Hepatocyte (in vitro differentiated cells): ENCODE results near the gene SCAPER. TPM values are rescaled to one million over a fixed set of nuclear protein-coding genes. Genes with fewer than 3 reads are reported as not detected.
A peak's percentile ranks its signal among the peaks of the same experiment; 100 is the strongest.

Experiments used
- DNase-seq: peaks from one replicate; pipeline ENCODE4 v3.0.0-alpha.2; 2016; ENCODE audit warnings: low spot score
- H2AFZ ChIP-seq: fragments of 200-600 bp; sonication (generic); 2 replicates; pipeline ENCODE4 v1.6.0; 2016; ENCODE audit warnings: antibody characterized with exemption, mild to moderate bottlenecking
- H3K27ac ChIP-seq: fragments of 200-600 bp; sonication (generic); 2 replicates; pipeline ENCODE4 v1.5.1; 2016; ENCODE audit warnings: mild to moderate bottlenecking
- H3K27me3 ChIP-seq: fragments of 200-600 bp; sonication (generic); 2 replicates; pipeline ENCODE4 v1.6.1; 2016
- H3K36me3 ChIP-seq: fragments of 200-600 bp; sonication (generic); replicated peaks from 2 replicates; pipeline ENCODE4 v1.5.1; 2016; ENCODE audit warnings: low read depth; ENCODE audit not compliant: insufficient read depth
- H3K4me1 ChIP-seq: fragments of 200-600 bp; sonication (generic); 2 replicates; pipeline ENCODE4 v1.5.1; 2016; ENCODE audit warnings: mild to moderate bottlenecking, moderate library complexity; ENCODE audit not compliant: insufficient read depth
- H3K4me2 ChIP-seq: fragments of 200-600 bp; sonication (generic); 2 replicates; pipeline ENCODE4 v1.6.0; 2016
- H3K4me3 ChIP-seq: fragments of 200-600 bp; sonication (generic); 2 replicates; pipeline ENCODE4 v1.5.1; 2016; ENCODE audit warnings: mild to moderate bottlenecking
- H3K79me2 ChIP-seq: fragments of 200-600 bp; sonication (generic); 2 replicates; pipeline ENCODE4 v1.6.0; 2017; ENCODE audit warnings: mild to moderate bottlenecking
- H3K9me2 ChIP-seq: fragments of 200-600 bp; sonication (generic); replicated peaks from 2 replicates; pipeline ENCODE4 v1.6.0; 2017; ENCODE audit warnings: mild to moderate bottlenecking; ENCODE audit not compliant: insufficient read depth
- H3K9me3 ChIP-seq: fragments of 200-600 bp; sonication (generic); 2 replicates; pipeline ENCODE4 v1.5.1; 2016; ENCODE audit warnings: low read depth, mild to moderate bottlenecking
- H4K20me1 ChIP-seq: fragments of 200-600 bp; sonication (generic); 2 replicates; pipeline ENCODE4 v1.6.0; 2016; ENCODE audit warnings: mild to moderate bottlenecking; ENCODE audit not compliant: insufficient read depth, poor library complexity, severe bottlenecking
- EZH2 ChIP-seq: fragments of 200-600 bp; sonication (generic); IDR thresholded peaks from 2 replicates; pipeline ENCODE4 v1.6.1; 2016; ENCODE audit warnings: antibody characterized with exemption, mild to moderate bottlenecking, borderline replicate concordance
- EZH2phosphoT487 ChIP-seq: fragments of 200-600 bp; sonication (generic); IDR thresholded peaks from one replicate; pipeline ENCODE4 v1.6.1; 2018; ENCODE audit warnings: antibody characterized with exemption, mild to moderate bottlenecking, low read depth, moderate library complexity; ENCODE audit not compliant: unreplicated experiment, severe bottlenecking
- WGBS: methylation state at CpG from one replicate; pipeline ENCODE4 v1.1.6; 2016; ENCODE audit warnings: low lambda C conversion rate; ENCODE audit errors: missing lambda C conversion rate; 5-methylcytosine and 5-hydroxymethylcytosine counted together
- polyA plus RNA-seq: library from polyadenylated mRNA; unstranded; fragments of >200 nt; fragmentation: Nextera tagmentation; extraction: Ambion mirVana; gene quantifications from 2 replicates; pipeline ENCODE4 v1.2.1, GENCODE V29; 2016
- total RNA-seq: library from RNA; depleted of rRNA; stranded (reverse); fragments of >200 nt; gene quantifications from 2 replicates; pipeline ENCODE4 v1.2.3, GENCODE V29; 2014
- TF ChIP-seq, protein P1 (sequence below): fragments of 200-600 bp; sonication (generic); IDR thresholded peaks from 2 replicates; pipeline ENCODE4 v1.5.1; 2016; ENCODE audit warnings: antibody characterized with exemption, mild to moderate bottlenecking; ENCODE audit not compliant: poor library complexity

The SCAPER gene
- total and polyA plus RNA-seq, 2 experiments from 2014 or later = 20.8 to 27.4 TPM

DNA sequence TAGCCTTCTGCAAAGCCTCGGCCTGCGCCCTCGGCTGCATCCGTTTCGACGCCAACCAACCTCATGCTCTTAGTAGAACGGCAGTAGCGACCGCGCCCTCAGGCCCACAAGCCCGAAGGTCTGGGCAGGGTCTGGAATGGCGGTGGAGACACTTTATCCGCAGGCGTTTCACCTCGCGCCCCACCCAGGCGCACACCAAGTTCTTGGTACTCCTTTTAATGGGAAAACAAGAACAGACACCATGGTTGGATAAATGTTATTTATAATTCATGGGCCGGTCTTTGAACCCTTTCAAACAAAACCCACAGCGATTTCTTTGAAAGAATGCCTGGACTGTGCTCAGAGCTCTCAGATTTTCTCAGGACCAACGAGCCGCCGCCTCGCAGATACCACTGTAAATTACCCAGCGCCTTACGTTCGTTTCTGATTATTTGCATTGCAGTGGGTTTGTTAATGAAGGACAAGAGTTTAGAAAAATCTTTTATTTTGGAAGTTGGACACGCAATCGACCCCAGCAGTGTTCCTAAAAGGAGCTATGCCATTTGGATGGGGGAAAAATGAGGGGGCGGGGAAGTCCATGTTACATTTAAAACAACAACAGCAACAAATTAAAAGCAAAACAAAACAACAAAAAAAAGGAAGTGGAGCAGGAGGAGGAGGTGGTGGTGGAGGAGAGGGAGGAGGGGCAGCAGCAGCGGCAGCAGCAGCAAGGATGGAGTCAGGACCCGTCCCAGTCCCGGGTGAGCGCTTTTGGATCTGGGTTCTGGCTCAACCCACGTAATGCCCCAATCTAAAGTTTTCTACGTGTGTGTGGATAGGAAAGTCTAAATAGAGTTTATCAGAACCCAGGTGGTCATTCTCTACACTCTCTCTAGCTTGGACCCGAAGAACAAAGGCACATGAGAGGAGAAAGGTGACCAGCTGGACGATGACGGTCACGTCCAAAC lies 569.6 kb downstream of the SCAPER start:
- Histone ChIP-seq H3K36me3 (no peaks in the 10 kb centered on the region), H3K27ac (peak overlapping the region; percentile 85), H3K27me3 (peaks cover 73% of the 10 kb centered on the region), H4K20me1 (peaks cover 11% of the 10 kb centered on the region), H3K9me2 (no peaks in the 10 kb centered on the region), H2AFZ (no peak overlapping the region), H3K4me1 (peaks cover 15% of the 10 kb centered on the region), H3K9me3 (no peaks in the 10 kb centered on the region), H3K79me2 (peaks cover 23% of the 10 kb centered on the region), H3K4me2 (peak overlapping the region; percentile 97), H3K4me3 (peak overlapping the region; percentile 29)
- DNase-seq = no peak
- TF ChIP-seq EZH2 = peak; percentile 84
- TF ChIP-seq EZH2phosphoT487 = peak; percentile 58
- TF ChIP-seq, protein P1, sequence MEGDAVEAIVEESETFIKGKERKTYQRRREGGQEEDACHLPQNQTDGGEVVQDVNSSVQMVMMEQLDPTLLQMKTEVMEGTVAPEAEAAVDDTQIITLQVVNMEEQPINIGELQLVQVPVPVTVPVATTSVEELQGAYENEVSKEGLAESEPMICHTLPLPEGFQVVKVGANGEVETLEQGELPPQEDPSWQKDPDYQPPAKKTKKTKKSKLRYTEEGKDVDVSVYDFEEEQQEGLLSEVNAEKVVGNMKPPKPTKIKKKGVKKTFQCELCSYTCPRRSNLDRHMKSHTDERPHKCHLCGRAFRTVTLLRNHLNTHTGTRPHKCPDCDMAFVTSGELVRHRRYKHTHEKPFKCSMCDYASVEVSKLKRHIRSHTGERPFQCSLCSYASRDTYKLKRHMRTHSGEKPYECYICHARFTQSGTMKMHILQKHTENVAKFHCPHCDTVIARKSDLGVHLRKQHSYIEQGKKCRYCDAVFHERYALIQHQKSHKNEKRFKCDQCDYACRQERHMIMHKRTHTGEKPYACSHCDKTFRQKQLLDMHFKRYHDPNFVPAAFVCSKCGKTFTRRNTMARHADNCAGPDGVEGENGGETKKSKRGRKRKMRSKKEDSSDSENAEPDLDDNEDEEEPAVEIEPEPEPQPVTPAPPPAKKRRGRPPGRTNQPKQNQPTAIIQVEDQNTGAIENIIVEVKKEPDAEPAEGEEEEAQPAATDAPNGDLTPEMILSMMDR = no peak
- 7% methylated on average over 38 of the region's 39 CpGs for WGBS

DNA sequence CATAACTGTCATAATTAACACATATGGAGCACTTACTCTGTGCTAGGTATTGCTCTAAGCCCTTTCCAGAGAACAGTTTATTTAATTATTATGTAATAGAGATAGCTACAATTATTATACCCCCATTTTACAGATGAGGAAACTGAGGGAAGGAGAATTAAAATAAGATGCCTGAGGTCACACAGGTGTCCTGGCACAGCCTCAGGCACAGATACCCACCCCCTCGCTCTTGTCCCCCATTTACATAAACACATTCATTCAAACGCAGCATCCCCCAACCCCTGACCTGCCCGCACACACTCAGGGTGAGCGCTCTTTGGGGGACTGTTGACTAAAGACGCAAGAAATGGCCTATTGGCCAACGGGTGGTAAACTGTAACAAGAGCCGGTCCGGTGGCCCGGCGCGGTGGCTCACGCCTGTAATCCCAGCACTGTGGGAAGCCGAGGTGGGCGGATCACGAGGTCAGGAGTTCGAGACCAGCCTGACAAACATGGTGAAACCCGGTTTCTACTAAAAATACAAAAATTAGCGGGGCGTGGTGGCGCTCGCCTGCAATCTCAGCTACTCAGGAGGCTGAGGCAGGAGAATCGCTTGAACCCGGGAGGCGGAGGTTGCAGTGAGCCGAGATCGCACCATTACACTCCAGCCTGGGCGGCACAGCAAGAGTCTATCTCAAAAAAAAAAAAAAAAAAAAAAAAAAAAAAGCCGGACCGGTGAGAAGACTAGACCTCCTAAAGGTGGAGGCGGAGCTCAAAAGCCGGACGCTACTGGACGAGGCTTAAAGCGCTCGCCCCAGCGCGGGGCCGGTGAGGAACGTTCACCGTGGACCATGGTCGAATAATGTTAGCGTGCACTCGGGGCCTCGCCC lies 570.5 kb downstream of the SCAPER start:
- peak overlapping the region; percentile 97 for H3K4me2 ChIP-seq
- no peak overlapping the region for H3K4me3 ChIP-seq
- TF ChIP-seq, protein P1 = no peak
- TF ChIP-seq EZH2 (no peak), EZH2phosphoT487 (no peak)
- H3K9me3 ChIP-seq = no peaks in the 10 kb centered on the region
- H3K79me2 ChIP-seq = peaks cover 16% of the 10 kb centered on the region
- H3K27ac ChIP-seq = peak overlapping the region; percentile 85
- H3K9me2 ChIP-seq = no peaks in the 10 kb centered on the region
- WGBS = 48% methylated on average over 43 of the region's 44 CpGs
- H4K20me1 ChIP-seq = peaks cover 10% of the 10 kb centered on the region
- peaks cover 6% of the 10 kb centered on the region for H3K4me1 ChIP-seq
- H2AFZ ChIP-seq = no peak overlapping the region
- no peak for DNase-seq
- peaks cover 64% of the 10 kb centered on the region for H3K27me3 ChIP-seq
- H3K36me3 ChIP-seq = no peaks in the 10 kb centered on the region

DNA sequence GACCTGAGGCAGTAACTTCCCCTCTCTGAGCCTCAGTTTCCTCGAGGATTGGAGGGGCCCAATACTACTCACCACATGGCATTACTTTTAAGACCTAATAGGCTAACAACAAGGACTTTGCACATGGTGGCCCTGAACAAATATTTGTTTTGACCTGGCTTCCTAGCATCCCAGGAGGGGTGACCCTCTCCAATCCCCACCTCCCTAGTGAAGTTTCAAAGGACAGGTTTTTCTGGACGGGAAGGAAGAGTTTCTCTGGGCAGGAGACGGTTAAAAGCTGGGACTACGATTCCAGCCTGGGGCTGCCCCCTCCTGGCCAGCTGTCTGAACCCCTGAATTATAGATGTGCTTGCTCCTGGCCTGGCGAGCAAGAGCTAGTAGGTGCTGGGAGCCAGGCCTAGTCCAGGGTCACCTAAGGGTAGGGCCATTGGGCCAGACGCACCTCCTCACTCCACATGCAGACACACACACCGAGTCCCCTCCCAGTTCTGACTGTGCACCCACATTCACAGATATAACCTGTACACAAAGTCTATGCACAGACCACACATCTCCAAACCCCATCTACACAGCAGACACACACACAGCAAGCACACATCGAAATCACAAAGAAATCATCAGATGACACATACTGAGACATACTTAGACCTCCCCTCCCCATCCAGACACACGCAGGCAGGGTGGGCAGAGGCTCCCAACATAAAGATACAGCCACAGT lies 571.3 kb downstream of the SCAPER start:
- no peak for DNase-seq
- H3K36me3 ChIP-seq = no peaks in the 10 kb centered on the region
- H3K9me2 ChIP-seq = no peaks in the 10 kb centered on the region
- H3K9me3 ChIP-seq = no peaks in the 10 kb centered on the region
- peaks cover 5% of the 10 kb centered on the region for H4K20me1 ChIP-seq
- H2AFZ ChIP-seq = no peak overlapping the region
- peaks cover 10% of the 10 kb centered on the region for H3K79me2 ChIP-seq
- H3K27me3 ChIP-seq = peaks cover 56% of the 10 kb centered on the region
- WGBS = 53% methylated on average over 9 of the region's 9 CpGs
- TF ChIP-seq EZH2 = no peak
- no peak for TF ChIP-seq EZH2phosphoT487
- TF ChIP-seq, protein P1 = peak; percentile 31
- H3K27ac ChIP-seq = no peak overlapping the region
- H3K4me1 ChIP-seq = peaks cover 6% of the 10 kb centered on the region
- no peak overlapping the region for H3K4me2 ChIP-seq
- H3K4me3 ChIP-seq = no peak overlapping the region
